Gastroesophageal sphincter (tissue), 3 donors: Measurements from ENCODE around the gene RAPGEF2.
"Not testable (repeated sequence)": the region's sequence is repeated elsewhere in the genome, so short reads cannot be mapped to it uniquely, and the experiment has no call there.

Experiments
- EP300 ChIP-seq: sonication (generic); formaldehyde crosslinking; IDR thresholded peaks from one replicate; pipeline ENCODE4 v1.6.1; 2017; ENCODE audit warnings: antibody characterized with exemption, mild to moderate bottlenecking
- POLR2A ChIP-seq, 2 donors: fragments of 450-650 bp; IDR thresholded peaks; one replicate each; pipeline ENCODE4 v1.6.1; 2017; ENCODE audit warnings: antibody characterized with exemption in 2 of 2, mild to moderate bottlenecking in 2 of 2, moderate library complexity in 1 of 2
- POLR2AphosphoS5 ChIP-seq: sonication (generic); formaldehyde crosslinking; IDR thresholded peaks from one replicate; pipeline ENCODE4 v1.6.1; 2017; ENCODE audit warnings: antibody characterized with exemption
- TF ChIP-seq, protein P1 (sequence below), 4 experiments: fragments of 200-600 bp in 2 of 4; fragments of 450-650 bp in 2 of 4; sonication (generic) in 1 of 4; IDR thresholded peaks; one replicate each; pipeline ENCODE4 v1.5.1; 2017 to 2019; ENCODE audit warnings: antibody characterized with exemption in 4 of 4, mild to moderate bottlenecking in 2 of 4, moderate library complexity in 2 of 4

DNA sequence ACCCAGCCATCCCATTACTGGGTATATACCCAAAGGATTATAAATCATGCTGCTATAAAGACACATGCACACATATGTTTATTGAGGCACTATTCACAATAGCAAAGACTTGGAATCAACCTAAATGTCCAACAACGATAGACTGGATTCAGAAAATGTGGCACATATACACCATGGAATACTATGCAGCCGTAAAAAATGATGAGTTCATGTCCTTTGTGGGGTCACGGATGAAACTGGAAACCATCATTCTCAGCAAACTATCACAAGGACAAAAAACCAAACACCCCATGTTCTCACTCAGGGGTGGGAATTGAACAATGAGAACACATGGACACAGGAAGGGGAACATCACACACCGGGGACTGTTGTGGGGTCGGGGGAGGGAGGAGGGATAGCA, 34.7 kb upstream of the RAPGEF2 start:
- TF ChIP-seq EP300; POLR2AphosphoS5; POLR2A (IDR thresholded peaks at IDR 0.05): not testable (repeated sequence)
- TF ChIP-seq, protein P1, sequence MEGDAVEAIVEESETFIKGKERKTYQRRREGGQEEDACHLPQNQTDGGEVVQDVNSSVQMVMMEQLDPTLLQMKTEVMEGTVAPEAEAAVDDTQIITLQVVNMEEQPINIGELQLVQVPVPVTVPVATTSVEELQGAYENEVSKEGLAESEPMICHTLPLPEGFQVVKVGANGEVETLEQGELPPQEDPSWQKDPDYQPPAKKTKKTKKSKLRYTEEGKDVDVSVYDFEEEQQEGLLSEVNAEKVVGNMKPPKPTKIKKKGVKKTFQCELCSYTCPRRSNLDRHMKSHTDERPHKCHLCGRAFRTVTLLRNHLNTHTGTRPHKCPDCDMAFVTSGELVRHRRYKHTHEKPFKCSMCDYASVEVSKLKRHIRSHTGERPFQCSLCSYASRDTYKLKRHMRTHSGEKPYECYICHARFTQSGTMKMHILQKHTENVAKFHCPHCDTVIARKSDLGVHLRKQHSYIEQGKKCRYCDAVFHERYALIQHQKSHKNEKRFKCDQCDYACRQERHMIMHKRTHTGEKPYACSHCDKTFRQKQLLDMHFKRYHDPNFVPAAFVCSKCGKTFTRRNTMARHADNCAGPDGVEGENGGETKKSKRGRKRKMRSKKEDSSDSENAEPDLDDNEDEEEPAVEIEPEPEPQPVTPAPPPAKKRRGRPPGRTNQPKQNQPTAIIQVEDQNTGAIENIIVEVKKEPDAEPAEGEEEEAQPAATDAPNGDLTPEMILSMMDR (IDR thresholded peaks at IDR 0.05): not testable (repeated sequence)
